Iris pigment epithelial cell (primary cell): ENCODE measurements around the gene CHEK1.
A peak's percentile ranks its signal among the peaks of the same experiment; 100 is the strongest.
"Not testable (repeated sequence)": the region's sequence is repeated elsewhere in the genome, so short reads cannot be mapped to it uniquely, and the experiment has no call there.

Source experiments
- DNase-seq: peaks from one replicate; pipeline ENCODE4 v3.0.0-alpha.2; 2011; ENCODE audit warnings: low read depth

CHEK1 gene

GRCh38 chr11:125624756-125625213 lies at the start of gene CHEK1:
Gene CHEK1 (plus strand): TSS chr11:125625163. CDS start chr11:125626769, 1,606 bp downstream.
- DNase-seq: no peak

- not testable (repeated sequence) for DNase-seq
Measured at GRCh38 chr11:125577181-125577580, 47.8 kb upstream of the CHEK1 start.

- no peak for DNase-seq
Measured at GRCh38 chr11:125578783-125579182, 46.2 kb upstream of the CHEK1 start.

- no peak for DNase-seq
Measured at GRCh38 chr11:125579811-125580210, 45.2 kb upstream of the CHEK1 start.

- no peak for DNase-seq
Measured at GRCh38 chr11:125583496-125583895, 41.5 kb upstream of the CHEK1 start.

- DNase-seq: no peak
Measured at GRCh38 chr11:125585487-125585886, 39.5 kb upstream of the CHEK1 start.

GRCh38 chr11:125586623-125587022 lies 38.3 kb upstream of the CHEK1 start:
- no peak for DNase-seq

- DNase-seq: no peak
Measured at GRCh38 chr11:125587480-125587879, 37.5 kb upstream of the CHEK1 start.

- DNase-seq: peak; percentile 30
Measured at GRCh38 chr11:125588505-125588904, 36.5 kb upstream of the CHEK1 start.

GRCh38 chr11:125591649-125592304 lies 33.2 kb upstream of the CHEK1 start:
- DNase-seq: peak; percentile 47

GRCh38 chr11:125592305-125593113 lies 32.5 kb upstream of the CHEK1 start, which contains the start of gene STT3A:
Gene STT3A (plus strand): TSS chr11:125592852. CDS start chr11:125595916, 3,064 bp downstream.
- peak; percentile 100 for DNase-seq

GRCh38 chr11:125593114-125593820 lies 31.7 kb upstream of the CHEK1 start:
- DNase-seq: peak; percentile 41

GRCh38 chr11:125594958-125595357 lies 30.0 kb upstream of the CHEK1 start:
- no peak for DNase-seq

GRCh38 chr11:125600663-125601062 lies 24.3 kb upstream of the CHEK1 start:
- no peak for DNase-seq

GRCh38 chr11:125603207-125603606 lies 21.8 kb upstream of the CHEK1 start:
- DNase-seq: peak; percentile 45

- no peak for DNase-seq
Measured at GRCh38 chr11:125605417-125605816, 19.5 kb upstream of the CHEK1 start.

- DNase-seq: no peak
Measured at GRCh38 chr11:125609545-125609944, 15.4 kb upstream of the CHEK1 start.

- peak; percentile 22 for DNase-seq
Measured at GRCh38 chr11:125618383-125618782, 6.6 kb upstream of the CHEK1 start.

- peak; percentile 37 for DNase-seq
Measured at GRCh38 chr11:125621995-125622394, 3.0 kb upstream of the CHEK1 start.

GRCh38 chr11:125623064-125623463 lies 1.9 kb upstream of the CHEK1 start:
- DNase-seq: no peak

GRCh38 chr11:125625225-125625629 lies 264 bp downstream of the CHEK1 start:
- DNase-seq: peak; percentile 70

- peak; percentile 85 for DNase-seq
Measured at GRCh38 chr11:125625630-125626287, 796 bp downstream of the CHEK1 start.
